ENCODE results near the gene XPNPEP2. TPM values are rescaled to one million over a fixed set of nuclear protein-coding genes. Genes with fewer than 3 reads are reported as not detected.

The XPNPEP2 gene, protein sequence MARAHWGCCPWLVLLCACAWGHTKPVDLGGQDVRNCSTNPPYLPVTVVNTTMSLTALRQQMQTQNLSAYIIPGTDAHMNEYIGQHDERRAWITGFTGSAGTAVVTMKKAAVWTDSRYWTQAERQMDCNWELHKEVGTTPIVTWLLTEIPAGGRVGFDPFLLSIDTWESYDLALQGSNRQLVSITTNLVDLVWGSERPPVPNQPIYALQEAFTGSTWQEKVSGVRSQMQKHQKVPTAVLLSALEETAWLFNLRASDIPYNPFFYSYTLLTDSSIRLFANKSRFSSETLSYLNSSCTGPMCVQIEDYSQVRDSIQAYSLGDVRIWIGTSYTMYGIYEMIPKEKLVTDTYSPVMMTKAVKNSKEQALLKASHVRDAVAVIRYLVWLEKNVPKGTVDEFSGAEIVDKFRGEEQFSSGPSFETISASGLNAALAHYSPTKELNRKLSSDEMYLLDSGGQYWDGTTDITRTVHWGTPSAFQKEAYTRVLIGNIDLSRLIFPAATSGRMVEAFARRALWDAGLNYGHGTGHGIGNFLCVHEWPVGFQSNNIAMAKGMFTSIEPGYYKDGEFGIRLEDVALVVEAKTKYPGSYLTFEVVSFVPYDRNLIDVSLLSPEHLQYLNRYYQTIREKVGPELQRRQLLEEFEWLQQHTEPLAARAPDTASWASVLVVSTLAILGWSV
- 2.0 TPM for total RNA-seq

DNA sequence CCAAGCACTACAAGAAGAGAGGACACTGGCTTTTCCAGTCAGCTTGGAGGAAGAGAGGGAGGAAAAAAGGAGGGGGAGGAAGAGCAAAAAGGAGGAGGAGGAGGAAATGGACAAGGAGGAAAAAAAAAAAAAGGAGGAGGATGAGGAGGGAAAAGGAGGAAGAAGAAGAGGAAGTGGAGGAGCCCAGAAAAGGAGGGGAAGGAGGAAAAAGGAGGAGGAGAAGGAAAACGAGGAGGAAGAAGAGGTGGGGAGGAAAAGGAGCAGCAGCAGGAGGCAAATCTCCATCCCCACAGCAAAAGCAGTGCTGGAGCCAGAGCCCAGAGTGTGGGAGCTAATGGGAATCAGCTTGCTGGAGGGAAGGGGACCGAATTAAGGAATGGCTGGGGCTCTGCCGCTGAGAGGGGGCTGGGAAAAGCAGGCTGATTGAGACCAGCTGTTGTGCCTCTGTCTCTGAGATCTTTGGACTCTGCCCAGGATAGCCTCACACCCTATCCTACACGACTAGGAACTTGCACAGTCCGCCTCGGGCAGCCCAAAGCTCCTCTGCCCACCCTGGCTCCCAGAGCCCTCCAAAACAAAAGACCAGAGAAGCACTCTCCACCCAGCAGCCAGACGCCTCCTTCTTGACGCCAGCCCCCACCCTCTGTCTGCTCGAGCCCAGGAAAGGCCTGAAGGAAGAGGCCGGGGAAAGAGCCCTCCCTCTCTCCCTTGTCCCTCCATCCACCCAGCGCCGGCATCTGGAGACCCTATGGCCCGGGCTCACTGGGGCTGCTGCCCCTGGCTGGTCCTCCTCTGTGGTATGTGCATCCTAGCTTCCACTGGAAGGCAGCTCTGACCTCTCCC, at the start of gene XPNPEP2:
TSS of gene XPNPEP2 (plus strand) at position 514 of the 843 bp plus-strand sequence. CDS start at position 749, 235 bp downstream.
- no peak for DNase-seq (ENCODE audit: low spot score)

DNA sequence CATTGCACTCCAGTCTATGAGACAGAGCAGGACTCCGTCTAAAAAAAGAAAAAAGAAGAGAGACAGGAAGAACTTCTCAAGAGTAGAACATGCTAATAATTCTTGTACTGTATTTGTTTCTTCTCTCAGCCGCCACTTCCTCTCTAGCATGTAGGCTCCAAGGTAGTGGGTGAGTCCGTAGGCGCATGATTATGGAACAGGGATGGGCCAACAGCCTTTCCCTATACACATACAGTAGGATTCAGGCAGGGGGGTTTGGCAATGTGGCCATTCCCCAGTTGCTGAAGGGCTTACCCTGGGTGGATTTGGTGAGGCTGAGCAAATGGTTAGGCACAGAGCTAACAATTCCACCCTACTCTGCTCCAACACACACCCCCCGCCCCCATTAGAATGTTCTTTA, 49.0 kb upstream of the XPNPEP2 start:
- no peak for DNase-seq (ENCODE audit: low spot score)

DNA sequence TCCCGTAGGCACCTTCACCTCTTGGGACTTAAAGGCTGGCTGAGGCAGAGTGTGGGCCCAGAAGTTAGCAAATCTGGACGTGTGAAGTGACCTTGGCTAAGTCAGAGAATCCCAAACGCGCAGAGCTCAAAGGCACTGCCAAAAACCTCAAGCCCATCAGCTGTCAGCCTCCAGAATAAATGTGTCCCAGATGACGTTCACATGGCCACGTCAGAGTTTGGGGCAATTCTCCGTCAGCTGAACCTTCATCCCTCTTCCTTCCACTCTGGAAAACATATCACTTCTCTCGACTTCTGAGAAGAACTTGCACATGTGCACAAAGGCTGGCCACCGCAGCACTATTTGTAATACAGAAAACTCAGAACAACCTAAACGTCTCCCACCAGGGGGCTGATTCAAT, 48.3 kb upstream of the XPNPEP2 start:
- no peak for DNase-seq (ENCODE audit: low spot score)

DNA sequence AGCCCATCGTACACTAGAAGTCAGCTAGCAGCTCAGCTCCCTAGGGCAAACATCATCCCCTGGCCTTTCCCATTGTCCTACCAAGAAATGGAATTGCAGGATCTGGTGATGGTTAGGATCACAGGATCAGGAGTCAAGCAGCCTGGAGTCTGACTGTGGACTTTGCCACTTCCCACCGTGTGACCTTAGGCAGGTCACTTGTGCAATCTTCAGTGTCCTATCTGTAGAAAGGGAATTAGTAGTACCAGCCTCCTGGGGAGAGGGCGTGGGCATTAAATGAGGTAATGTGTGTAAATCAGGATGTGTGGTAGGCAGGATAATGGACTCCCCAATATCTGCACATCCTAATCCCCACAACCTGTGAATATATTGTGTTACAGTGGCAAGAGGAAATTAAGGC, 45.4 kb upstream of the XPNPEP2 start:
- DNase-seq (ENCODE audit: low spot score), result no peak

DNA sequence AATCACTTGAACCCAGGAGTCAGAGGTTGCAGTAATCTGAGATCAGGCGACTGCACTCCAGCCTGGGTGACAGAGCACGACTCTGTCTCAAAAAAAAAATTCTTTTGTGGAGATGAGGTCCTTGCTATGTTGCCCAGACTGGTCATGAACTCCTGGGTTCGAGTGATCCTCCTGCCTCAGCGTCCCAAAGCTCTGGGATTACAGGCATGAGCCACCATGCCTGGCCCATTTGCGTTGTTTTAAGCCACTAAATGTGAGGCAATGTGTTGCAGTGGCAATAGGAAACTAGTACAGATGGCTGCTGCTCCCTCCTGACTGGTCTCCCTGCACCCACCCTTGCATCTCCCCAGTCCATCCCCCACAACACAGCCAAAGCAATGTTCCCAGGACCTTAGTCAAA, 44.0 kb upstream of the XPNPEP2 start:
- no peak for DNase-seq (ENCODE audit: low spot score)

DNA sequence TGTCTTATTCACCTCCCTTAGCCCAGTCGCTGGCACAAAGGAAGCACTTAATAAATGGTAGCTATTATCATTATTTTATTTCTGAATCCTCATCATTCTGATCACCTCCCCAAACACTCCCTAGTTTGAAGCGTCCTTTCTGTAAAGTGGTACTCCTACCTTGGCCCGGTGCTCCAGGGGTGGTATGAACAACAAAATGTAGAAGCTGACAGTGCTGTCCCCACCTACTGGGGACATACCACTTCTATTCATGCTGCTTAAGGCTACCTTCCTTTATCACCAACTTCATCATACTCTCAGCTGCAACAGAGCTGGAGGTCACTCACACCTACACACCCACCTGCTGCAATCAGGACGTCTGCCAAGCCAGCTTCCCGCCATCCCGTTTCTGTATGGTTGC, 43.2 kb upstream of the XPNPEP2 start:
- DNase-seq (ENCODE audit: low spot score), result no peak

DNA sequence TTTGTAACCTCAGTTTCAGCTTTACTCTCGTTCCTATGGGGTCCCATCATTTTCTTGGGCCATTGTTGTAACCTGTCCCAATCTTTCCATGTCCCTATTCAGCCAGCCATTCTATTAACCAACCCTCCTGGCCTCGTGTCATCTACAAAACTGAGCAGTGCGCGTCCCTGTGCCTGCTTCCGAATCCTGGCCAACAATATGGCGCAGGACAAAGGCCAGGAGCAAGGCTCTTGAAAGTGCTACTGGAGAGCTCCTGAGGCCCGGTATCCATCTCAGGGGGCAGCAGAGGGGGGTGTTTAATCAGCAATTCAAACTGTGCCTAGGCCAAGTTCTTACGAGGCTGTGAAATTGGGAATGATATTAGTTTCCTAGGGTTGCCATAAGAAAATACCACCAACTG, 42.8 kb upstream of the XPNPEP2 start:
- no peak for DNase-seq (ENCODE audit: low spot score)

DNA sequence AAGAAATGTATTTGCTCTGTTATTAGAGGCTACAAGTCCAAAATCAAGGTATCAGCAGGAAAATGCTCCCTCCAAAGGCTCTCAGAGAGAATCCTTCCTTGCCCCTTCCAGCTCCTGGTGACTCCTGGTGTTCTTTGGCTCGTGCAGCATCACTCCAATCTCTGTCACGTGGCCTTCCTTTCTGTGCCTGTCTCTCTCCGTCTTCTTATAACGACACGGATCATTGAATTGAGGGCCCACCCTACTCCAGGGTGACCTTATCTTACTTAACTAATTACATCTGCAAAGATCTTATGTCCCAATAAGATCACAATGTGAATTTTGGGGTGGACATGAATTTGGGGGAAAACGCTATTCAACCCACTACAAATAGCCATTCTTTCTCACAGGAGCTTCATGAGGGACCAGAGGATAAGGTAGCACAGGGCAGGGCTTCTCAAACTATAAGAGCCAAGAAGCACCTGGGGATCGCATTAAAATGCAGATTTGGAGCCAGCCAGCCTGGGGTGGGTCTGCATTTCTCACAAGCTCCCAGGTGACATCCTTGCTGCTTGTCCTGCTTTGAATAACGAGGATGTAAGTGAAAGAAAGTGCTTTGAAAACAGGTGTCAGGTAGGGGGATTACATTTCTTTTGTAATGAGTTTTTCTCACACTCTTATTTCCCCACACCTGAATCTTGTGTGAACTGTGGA, 42.2 kb upstream of the XPNPEP2 start:
- no peak for DNase-seq (ENCODE audit: low spot score)

DNA sequence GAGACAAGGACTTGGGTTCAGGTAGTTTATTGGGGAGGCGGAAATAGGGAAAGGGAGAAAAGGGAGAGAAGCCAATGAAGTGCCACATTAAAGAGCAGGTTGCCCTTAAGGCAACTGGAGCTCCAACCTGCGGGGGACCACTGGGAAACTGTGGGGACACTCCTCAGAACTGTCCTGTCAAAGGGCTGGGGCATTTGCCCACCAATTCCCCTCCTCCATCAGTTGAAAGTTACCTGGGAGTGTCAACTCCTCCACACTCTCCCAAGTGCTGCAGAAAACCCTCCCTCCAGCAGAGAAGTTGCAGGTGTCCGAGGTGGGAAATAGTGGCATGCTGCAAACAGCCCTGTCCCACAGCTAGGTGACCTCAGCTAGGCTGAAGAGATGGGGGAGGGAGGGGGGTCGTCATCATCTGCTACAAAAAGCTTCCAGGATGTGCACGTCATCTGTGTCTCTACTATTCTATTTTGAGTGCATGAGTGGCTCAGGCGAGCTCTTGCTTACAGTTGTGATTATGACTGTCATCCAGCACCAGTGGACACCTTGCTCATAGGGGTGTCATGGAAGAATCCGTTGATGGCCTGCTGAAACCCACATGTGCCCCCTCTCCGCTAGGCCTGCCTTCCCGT, 41.5 kb upstream of the XPNPEP2 start:
- DNase-seq (ENCODE audit: low spot score), result no peak

DNA sequence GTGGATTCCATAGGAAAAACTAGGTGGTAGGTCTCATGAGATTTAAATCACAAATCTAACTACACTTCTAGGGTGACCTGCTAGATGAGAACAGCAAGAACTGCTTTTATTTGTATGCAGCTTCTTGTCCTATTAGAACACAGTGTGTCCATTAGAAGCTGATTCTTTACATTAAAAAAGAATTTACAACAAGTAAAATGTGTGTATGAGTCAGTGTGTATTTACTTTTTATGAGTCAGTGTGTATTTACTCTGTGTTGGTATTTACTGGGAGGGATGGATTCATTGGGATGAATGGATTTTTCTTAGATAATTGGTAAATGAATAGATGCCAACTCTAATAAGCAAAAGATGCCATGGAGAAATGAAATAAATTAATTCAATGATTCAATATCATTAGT, 40.6 kb upstream of the XPNPEP2 start:
- no peak for DNase-seq (ENCODE audit: low spot score)

DNA sequence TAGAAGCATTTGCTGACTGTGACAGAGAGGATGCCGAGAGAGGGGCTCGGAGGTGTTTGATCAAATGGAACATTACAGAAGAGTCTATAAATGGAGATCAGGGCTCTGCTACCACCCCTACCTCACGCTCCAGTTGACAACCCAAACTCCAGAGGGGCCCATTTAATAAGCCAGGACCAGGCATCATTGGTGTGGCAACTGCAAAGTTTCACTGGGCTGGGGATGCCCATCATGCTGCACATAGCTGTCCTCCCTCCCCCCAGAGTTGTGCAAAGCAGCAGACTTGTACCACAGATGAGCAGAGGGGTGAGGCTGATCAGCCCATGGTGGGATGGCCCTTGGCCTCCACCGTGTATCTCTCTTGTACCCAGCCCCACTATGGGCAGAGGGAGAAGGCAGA, 38.2 kb upstream of the XPNPEP2 start:
- DNase-seq (ENCODE audit: low spot score), result no peak

DNA sequence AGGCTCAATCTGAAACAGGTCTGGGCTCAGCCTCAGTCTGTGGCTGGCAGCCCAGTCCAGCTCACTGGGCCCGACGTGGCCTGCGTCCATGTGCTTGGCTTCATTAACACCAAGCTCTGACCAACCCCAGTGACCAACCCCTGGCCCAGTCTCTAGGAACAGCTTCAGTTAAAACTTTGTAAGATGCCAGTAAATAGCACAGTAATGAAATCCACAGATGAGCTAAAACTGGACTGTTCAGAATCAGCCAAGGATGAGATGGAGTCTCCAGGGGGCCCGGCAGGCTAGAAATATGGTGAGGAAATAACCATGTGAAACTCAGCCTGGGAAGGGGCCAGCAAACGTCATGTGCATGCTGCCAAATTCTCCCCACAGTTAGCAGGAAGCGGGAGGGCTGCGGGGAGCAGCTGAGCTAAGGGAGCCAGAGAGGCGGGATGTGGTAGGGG, 37.1 kb upstream of the XPNPEP2 start:
- peak; percentile 28 for DNase-seq (ENCODE audit: low spot score)

DNA sequence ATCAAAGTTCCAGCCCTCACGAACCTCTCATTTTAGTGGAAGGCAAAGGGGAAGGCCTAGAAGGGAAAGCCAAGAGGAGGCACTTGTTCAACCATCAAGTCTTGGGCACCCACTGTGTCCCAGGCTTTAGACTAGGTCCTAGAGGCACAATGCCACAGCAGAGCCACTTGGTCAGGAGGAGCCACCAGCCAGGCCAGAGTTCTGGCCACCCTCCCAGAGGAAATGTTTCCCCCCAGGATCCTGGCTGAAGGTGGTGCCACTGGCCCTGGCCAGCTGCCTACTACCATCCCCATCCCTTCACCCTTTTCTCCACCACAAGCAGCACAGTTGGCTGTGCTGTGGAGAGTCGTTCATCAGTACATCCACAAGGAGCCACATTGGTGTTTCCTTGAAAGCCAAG, 34.3 kb upstream of the XPNPEP2 start:
- no peak for DNase-seq (ENCODE audit: low spot score)

DNA sequence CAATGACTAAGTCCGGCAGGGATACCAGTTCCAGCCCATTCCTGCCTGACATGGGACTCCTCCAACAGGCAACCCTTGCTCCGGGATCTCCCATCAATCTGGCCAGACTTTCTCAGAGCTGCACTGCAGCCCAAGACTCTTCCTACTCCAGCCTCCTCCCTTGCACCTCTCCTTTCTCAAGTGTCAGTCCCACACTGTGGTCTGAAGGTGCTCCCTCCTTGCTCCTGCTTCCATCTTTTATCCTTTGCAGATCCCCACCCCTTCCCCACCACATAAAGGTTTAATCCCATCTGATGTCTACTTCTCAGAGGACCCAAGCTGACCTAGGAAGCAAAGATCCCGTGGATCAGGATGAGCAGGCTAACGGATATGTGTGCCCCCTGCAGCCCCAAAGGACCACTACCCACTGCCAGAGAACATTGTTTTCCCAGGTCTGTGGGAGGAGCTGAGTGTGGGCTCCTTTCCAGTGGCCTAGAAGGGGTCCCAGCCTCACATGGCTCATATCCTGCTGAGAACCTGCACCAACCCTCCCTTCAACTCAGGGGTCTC, 33.3 kb upstream of the XPNPEP2 start:
- no peak for DNase-seq (ENCODE audit: low spot score)

DNA sequence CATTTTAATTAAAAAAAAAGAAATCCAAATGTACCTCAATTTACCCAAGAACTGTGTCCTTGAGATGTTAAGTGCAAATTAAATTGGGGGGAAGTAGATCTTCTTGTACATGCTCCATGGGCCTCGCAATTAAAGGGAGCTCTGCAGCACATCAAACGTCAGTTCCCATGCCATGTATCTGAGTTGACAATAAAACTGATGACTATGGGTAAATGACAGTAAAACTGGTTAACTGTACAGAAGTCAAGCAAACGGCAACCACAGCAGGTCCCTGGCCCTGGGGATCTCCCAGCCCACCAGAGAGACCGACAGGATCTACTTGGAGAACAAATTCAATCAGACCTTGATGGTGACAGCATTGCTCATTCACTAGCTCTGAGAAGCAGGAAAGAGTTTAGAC, 32.8 kb upstream of the XPNPEP2 start:
- DNase-seq (ENCODE audit: low spot score), result no peak

DNA sequence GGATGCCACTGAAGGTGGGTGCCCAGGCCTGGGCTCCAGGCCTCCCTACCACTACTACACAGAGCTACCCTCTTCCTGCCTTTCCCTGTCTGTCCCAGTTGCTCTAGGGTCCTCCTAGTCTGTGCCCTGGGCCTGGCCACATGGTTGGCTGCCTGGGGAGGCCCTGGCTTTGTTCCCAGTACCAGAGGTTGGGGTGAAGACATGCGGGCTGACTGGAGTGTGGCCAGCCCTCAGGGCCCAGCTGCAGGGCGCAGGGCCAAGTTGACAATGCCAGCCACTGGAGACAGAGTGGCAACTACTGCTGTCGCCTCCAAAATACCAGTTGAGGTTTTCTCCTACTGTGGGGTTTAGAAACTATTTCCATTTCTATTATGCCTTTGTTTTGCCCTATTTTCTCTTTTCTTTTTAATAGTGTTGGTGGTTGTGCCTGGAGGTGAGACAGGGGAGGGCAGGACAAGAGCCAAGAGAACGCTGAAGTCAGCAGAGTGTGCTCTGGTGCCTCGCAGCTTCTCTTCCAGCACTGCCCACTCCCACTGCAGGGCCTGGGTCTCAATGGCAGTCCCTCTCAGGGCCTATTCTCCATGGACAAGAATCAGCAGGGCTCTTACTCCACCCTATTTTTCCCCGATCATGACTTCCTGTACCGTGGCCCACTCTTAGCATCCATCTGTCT, 32.2 kb upstream of the XPNPEP2 start:
- peak; percentile 39 for DNase-seq (ENCODE audit: low spot score)

DNA sequence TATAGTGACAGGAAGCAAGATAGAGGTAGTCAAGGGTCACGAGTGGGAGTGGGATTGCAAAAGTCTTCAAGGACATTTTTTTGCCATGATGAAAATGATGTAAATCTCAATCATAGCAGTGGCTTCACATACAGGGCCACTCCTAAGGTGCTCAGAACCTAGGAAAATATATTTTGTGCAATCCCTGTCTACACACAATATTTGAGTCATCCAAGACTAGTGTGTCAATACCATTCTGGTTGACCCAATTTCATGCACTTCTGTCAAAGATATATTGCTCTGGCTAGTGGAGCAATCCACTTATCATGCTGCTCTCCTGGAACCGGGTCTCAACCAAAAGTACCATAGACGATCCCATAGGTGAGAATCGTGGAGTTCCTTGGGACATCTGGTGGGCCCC, 24.2 kb upstream of the XPNPEP2 start:
- DNase-seq (ENCODE audit: low spot score), result no peak

DNA sequence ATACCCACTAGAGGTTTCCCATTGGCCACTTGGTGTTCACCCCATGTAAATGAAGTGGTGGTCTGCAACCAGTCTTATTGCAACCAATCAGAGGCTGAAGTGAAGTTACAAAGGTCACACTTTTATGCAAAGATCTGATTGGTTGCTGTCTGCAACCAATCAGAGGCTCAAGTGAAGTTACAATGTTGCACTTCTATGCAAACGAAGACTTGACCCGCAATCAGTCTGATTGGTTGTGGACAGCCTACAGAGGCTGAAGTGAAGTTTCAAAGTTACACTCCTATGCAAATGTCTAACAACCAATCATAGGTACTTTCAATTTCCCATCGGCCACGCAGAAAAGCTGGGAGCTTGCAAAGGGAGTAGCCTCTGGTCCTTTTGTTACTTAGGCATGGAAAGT, 22.3 kb upstream of the XPNPEP2 start:
- no peak for DNase-seq (ENCODE audit: low spot score)

DNA sequence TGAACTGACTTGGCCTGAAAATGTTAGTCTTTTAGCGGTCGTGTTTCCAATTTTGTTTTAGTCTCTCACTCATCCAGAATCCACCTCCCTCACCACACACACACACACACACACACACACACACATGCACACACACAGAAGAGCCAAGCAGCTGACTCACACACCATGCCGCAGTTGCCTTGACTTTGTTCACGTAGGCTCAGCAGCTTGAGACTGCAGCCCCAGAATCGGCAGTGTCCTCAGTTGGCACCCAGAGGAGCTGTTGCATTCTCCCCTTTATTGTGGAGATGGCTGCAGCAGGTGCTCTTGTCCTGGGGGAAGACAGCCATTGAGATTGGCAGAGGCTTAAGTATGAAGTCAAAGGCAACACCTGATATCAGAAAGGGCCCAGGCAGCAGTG, 20.9 kb upstream of the XPNPEP2 start:
- no peak for DNase-seq (ENCODE audit: low spot score)

DNA sequence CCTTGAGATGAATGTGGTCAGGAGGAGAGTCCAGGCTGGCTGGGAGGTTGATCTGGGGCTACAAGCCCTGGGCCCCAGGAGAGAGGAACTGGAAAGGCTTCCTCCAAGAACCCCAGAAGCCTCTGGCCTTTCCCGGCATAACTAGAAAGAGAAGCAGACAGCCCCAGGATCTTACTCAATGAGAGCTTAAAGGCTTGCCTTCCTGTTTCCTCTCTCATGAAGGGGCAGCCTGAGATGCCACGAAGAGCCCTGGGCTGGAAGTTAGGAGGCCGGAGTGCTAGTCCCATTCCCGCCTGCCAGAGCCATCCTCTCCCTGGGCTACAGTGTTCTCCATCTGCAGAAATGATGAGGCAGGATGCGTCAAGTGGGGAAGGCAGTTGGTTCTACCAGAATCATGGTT, 20.1 kb upstream of the XPNPEP2 start:
- DNase-seq (ENCODE audit: low spot score), result no peak

DNA sequence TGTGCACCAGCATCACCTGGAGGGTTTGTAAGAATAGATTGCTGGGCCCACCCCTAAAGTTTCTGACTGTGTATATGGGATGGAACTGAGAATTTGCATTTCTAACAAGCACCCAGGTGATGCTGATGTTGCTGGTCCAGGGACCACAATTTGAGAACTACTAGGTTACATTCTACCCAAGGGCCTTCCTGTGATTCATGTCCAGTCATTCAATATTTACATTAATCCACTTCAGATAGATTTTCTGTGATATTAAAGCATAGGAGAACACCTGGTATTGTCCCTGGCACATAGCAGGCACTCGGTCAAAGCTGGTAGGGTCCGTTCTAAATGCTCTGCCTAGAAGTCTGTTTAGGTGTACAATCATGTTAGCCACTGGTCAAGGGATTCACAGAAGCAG, 19.5 kb upstream of the XPNPEP2 start:
- DNase-seq (ENCODE audit: low spot score), result no peak
